ENCODE results near the gene CHD6.

DNA sequence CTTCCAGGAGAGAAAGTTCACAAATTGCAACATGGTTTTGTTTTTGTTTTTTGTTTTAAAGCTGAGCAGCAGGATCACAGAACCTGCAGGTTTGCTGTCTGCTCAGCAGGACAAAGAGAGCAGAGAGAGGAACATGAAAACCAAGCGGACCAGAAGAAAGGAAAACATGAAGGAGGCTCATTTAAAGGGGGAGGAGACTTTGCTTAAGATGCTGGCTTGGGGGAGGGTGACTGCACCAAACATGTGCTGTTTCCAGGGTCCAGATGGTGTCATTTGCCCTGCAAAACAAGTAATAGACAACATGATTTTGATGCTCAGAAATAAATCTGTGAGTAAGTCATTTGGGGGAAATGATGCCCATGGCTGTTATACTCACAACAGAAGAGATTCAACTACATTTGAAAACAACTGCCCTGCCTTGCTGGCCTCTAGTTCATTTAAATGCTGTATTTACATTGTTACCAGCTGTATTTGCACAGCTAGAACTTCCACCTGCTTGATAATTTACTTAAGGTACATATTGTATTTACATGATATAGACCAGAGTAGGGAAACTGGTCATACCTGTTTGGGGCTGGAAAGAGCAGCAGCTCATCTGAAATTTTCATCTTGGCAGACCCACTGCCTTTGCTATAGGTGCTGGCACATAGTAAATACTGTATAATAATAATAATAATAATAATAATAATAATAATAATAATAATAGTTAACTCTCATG is 32.2 kb upstream of the CHD6 start:
- TF ChIP-seq EZH2 (IDR thresholded peaks at IDR 0.05; ENCODE audit: low read depth, unreplicated experiment) (no peak), POLR2AphosphoS5 (IDR thresholded peaks at IDR 0.05; ENCODE audit: low read depth) (no peak), CREB1 (CRISPR knock-in tag; IDR thresholded peaks at IDR 0.05; ENCODE audit: low read depth) (no peak), STAT1 (IDR thresholded peaks at IDR 0.05; ENCODE audit: unreplicated experiment) (no peak), EZH2phosphoT487 (IDR thresholded peaks at IDR 0.05; ENCODE audit: unreplicated experiment) (no peak)
- TF ChIP-seq, protein P1, sequence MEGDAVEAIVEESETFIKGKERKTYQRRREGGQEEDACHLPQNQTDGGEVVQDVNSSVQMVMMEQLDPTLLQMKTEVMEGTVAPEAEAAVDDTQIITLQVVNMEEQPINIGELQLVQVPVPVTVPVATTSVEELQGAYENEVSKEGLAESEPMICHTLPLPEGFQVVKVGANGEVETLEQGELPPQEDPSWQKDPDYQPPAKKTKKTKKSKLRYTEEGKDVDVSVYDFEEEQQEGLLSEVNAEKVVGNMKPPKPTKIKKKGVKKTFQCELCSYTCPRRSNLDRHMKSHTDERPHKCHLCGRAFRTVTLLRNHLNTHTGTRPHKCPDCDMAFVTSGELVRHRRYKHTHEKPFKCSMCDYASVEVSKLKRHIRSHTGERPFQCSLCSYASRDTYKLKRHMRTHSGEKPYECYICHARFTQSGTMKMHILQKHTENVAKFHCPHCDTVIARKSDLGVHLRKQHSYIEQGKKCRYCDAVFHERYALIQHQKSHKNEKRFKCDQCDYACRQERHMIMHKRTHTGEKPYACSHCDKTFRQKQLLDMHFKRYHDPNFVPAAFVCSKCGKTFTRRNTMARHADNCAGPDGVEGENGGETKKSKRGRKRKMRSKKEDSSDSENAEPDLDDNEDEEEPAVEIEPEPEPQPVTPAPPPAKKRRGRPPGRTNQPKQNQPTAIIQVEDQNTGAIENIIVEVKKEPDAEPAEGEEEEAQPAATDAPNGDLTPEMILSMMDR (conservative IDR thresholded peaks at IDR 0.05; ENCODE audit: low read depth in 2 of 2) = no peak
- TF ChIP-seq, protein P2, sequence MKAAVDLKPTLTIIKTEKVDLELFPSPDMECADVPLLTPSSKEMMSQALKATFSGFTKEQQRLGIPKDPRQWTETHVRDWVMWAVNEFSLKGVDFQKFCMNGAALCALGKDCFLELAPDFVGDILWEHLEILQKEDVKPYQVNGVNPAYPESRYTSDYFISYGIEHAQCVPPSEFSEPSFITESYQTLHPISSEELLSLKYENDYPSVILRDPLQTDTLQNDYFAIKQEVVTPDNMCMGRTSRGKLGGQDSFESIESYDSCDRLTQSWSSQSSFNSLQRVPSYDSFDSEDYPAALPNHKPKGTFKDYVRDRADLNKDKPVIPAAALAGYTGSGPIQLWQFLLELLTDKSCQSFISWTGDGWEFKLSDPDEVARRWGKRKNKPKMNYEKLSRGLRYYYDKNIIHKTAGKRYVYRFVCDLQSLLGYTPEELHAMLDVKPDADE (IDR thresholded peaks at IDR 0.05) = no peak
- TF ChIP-seq, protein P3, sequence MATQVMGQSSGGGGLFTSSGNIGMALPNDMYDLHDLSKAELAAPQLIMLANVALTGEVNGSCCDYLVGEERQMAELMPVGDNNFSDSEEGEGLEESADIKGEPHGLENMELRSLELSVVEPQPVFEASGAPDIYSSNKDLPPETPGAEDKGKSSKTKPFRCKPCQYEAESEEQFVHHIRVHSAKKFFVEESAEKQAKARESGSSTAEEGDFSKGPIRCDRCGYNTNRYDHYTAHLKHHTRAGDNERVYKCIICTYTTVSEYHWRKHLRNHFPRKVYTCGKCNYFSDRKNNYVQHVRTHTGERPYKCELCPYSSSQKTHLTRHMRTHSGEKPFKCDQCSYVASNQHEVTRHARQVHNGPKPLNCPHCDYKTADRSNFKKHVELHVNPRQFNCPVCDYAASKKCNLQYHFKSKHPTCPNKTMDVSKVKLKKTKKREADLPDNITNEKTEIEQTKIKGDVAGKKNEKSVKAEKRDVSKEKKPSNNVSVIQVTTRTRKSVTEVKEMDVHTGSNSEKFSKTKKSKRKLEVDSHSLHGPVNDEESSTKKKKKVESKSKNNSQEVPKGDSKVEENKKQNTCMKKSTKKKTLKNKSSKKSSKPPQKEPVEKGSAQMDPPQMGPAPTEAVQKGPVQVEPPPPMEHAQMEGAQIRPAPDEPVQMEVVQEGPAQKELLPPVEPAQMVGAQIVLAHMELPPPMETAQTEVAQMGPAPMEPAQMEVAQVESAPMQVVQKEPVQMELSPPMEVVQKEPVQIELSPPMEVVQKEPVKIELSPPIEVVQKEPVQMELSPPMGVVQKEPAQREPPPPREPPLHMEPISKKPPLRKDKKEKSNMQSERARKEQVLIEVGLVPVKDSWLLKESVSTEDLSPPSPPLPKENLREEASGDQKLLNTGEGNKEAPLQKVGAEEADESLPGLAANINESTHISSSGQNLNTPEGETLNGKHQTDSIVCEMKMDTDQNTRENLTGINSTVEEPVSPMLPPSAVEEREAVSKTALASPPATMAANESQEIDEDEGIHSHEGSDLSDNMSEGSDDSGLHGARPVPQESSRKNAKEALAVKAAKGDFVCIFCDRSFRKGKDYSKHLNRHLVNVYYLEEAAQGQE (IDR thresholded peaks at IDR 0.05; ENCODE audit: unreplicated experiment) = no peak
